Eye (tissue), 1 donor: ENCODE measurements around the gene ZCCHC2.

Experiments used
- DNase-seq: peaks from one replicate; pipeline ENCODE4 v3.0.0-alpha.2; 2015

Gene ZCCHC2

GRCh38 chr18:62539284-62540165, 16.7 kb downstream of the ZCCHC2 start:
- DNase-seq = no peak

GRCh38 chr18:62543021-62543420, 20.2 kb downstream of the ZCCHC2 start:
- DNase-seq = no peak

- DNase-seq = no peak
Measured at GRCh38 chr18:62545098-62545497, 22.3 kb downstream of the ZCCHC2 start.

GRCh38 chr18:62549755-62550154, 26.9 kb downstream of the ZCCHC2 start:
- DNase-seq = no peak

GRCh38 chr18:62550746-62551145, 27.9 kb downstream of the ZCCHC2 start:
- no peak for DNase-seq

- DNase-seq = no peak
Measured at GRCh38 chr18:62551972-62552513, 29.2 kb downstream of the ZCCHC2 start.

- no peak for DNase-seq
Measured at GRCh38 chr18:62554061-62554815, 31.4 kb downstream of the ZCCHC2 start.

- DNase-seq = no peak
Measured at GRCh38 chr18:62555135-62555534, 32.3 kb downstream of the ZCCHC2 start.

- DNase-seq = peak; percentile 44
Measured at GRCh38 chr18:62556397-62556796, 33.6 kb downstream of the ZCCHC2 start.

- DNase-seq = peak; percentile 89
Measured at GRCh38 chr18:62558015-62558663, 35.3 kb downstream of the ZCCHC2 start.

- no peak for DNase-seq
Measured at GRCh38 chr18:62564044-62564443, 41.2 kb downstream of the ZCCHC2 start.

GRCh38 chr18:62566199-62566598, 43.4 kb downstream of the ZCCHC2 start:
- peak; percentile 31 for DNase-seq

- no peak for DNase-seq
Measured at GRCh38 chr18:62566818-62567217, 44.0 kb downstream of the ZCCHC2 start.

GRCh38 chr18:62569081-62569655, 46.3 kb downstream of the ZCCHC2 start:
- DNase-seq = no peak

GRCh38 chr18:62571037-62571436, 48.2 kb downstream of the ZCCHC2 start:
- DNase-seq = no peak

GRCh38 chr18:62571648-62572047, 48.8 kb downstream of the ZCCHC2 start:
- DNase-seq = no peak

GRCh38 chr18:62572456-62572855, 49.6 kb downstream of the ZCCHC2 start:
- DNase-seq = no peak

- DNase-seq = no peak
Measured at GRCh38 chr18:62574776-62575175, 52.0 kb downstream of the ZCCHC2 start.

GRCh38 chr18:62576271-62576670, 53.4 kb downstream of the ZCCHC2 start:
- DNase-seq = no peak

GRCh38 chr18:62576845-62577512, 54.2 kb downstream of the ZCCHC2 start:
- DNase-seq = no peak

GRCh38 chr18:62577765-62578164, 54.9 kb downstream of the ZCCHC2 start:
- no peak for DNase-seq

- no peak for DNase-seq
Measured at GRCh38 chr18:62578980-62579511, 56.2 kb downstream of the ZCCHC2 start.
